ENCODE measurements around the gene CSN2. TPM values are rescaled to one million over a fixed set of nuclear protein-coding genes. Genes with fewer than 3 reads are reported as not detected.
"Not testable (repeated sequence)": the region's sequence is repeated elsewhere in the genome, so short reads cannot be mapped to it uniquely, and the experiment has no call there.

CSN2 gene, protein sequence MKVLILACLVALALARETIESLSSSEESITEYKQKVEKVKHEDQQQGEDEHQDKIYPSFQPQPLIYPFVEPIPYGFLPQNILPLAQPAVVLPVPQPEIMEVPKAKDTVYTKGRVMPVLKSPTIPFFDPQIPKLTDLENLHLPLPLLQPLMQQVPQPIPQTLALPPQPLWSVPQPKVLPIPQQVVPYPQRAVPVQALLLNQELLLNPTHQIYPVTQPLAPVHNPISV
- total RNA-seq, result not detected

DNA sequence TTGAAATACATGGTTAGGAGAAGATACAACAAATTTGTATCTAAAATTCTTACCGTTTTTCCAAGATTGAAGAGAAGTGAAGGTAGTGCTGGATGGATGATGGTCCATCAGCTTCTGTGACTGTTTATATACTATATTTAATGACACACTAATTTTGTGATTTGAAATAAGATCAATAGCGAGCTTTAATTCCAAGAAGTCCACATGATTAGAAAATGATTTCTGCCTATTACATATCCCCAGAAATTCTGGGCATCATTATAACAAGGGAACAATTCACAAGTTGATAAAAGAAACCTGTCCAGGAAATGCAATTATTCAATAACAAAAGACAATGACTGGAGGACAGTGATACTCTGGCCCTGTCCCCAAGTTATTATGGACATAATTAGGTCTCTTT lies at the start of gene CSN2:
CSN2 (minus strand) TSS at position 101 of the 400 bp plus-strand sequence. CDS start 4,733 bp downstream, outside the sequence.
- no peak for ATAC-seq

DNA sequence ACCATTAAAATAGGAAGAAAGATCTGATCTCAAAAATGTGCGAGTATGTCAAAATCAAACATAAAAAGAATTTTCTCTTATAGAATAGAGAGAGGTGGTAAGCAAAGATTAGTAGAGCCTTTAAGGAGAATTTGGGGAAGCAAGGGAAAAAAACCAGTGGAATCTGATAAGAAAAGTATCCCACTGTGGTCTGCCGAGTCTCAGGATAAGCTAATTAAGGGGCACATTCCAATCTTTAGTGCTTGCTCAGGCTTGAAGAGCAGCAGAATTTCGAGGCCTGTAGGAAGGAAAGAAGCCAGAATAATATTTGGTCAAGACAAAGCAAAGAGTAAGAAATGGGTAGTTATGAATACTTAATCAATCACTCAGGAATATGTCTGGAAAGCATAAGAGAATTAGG lies 43.2 kb upstream of the CSN2 start:
- ATAC-seq, result no peak

DNA sequence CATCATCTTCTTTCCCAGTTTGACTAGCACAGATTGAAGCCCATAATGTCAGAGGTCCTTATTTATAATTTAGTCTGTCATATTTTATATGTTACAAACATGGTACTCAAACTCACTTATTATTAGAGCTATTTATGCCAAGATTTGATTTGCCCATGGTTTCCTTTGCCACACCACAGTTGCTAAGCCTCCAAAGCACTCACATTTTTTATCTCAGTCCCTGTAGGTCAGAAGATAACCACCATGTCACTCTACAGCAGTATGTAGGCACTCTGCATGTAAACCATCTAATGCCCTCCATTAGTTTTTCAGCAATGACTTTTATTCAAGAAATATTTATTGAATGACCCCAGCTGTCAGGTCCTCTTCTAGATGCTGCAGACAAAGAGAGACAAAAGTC lies 37.0 kb upstream of the CSN2 start:
- no peak for ATAC-seq

DNA sequence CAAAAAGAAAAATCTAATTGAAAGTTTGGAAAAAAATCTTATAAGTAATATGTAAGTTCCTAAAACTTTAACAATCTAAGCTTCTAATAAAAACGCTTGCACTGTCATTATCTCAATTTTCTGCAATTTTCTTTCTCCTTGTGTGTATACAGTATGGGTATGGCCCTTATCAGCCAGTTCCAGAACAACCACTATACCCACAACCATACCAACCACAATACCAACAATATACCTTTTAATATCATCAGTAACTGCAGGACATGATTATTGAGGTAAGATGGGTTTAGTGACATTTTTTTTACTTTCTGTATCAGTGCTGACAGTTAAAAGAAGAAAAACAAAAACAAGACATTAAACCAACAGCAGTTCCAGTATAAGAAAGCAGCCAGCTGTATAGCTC lies 35.2 kb upstream of the CSN2 start:
- ATAC-seq, result no peak

DNA sequence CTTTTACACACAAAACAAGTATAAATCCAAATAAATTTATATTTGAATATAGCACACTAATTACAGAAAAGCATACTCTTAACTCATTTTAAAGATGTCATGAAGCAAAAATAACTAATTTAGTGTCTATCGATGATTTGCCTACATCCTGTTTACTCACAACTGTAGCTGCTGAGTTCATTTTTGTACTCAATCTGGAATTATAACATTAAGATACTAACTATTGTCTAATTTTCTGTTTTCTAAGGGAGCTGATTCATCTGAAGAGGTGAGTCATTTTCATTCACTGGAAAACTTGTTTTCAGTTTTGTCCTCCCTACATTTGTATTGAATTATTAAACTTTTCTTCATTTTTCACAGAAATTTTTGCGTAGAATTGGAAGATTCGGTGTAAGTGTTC lies 33.9 kb upstream of the CSN2 start:
- ATAC-seq, result no peak

DNA sequence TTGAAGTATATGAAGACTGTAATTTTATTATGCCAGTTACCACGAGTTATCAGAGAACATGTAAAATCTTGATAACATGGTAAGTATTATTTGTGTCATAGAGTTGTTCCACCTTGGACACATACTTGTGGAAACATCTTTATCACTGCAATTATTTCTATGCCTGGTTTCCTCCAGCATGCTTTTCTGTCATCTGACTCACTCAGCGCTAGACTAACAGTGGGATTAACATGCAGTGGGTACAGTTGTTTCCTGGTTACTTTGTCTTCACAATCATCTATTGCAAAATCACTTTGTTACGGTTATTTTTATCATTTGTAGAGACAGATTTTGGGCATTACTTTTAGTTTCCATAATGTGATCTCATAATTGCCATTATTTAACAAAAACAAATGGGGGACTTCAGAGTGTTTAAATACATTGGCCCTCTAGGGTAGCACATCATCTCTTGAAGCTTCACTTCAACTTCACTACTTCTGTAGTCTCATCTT lies 30.0 kb upstream of the CSN2 start, which contains the start of gene STATH:
STATH (plus strand) TSS at position 441 of the 491 bp plus-strand sequence. CDS start 2,472 bp downstream, outside the sequence.
- peak; percentile 82 for ATAC-seq

DNA sequence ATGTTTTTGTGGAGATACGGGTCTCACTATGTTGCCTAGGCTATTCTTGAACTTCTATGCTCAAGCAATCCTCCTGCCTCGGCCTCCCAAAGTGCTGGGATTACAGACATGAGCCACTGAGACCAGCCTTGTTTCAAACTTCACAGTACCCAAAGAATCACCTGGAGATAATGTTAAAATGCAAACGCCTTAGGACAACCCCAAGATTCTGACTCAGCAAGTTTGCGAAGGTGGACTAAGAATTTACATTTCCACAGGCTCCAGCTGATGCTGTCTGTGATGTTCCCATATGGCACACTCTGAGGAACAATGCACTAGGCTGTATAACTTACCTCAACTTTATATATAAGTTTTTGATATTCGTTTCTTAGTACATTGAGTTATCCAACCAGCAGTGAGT lies 29.3 kb upstream of the CSN2 start:
- no peak for ATAC-seq

DNA sequence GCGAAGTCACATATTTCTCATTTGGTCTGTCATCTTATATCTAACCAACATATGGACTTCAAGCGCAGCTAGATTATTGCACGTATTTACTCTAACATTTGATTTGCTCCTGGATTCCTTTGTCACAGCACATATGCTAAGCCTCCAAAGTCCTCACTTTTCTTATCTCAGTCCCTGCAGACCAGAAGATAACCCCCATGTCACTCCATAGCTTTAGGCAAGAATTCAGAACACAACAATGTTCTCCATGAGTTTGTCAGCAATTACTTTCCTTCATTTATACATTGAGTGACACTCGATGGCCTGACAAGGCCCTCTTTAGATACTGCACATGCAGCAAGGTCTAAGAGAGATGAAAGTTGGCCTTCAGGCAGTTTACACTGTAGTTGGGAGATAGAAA lies 25.5 kb upstream of the CSN2 start:
- ATAC-seq, result no peak

DNA sequence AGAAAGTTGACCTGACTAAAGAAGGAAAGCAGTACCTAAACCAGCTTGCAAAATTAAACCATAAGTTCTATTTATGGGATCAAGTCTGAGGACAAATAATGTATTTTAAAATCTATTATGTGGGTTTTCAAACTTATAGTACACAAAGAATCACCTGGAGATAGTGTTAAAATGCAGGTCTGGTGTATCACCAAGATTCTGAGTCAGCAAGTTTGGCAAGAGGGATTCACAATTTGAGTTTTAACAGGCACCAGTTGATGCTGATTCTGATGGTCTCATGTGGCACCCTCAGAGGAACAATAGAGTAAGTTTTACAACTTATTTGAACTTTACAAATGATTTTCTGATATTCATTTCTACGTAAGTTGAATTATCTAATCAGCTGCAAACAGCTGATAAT lies 21.1 kb upstream of the CSN2 start:
- ATAC-seq, result no peak

DNA sequence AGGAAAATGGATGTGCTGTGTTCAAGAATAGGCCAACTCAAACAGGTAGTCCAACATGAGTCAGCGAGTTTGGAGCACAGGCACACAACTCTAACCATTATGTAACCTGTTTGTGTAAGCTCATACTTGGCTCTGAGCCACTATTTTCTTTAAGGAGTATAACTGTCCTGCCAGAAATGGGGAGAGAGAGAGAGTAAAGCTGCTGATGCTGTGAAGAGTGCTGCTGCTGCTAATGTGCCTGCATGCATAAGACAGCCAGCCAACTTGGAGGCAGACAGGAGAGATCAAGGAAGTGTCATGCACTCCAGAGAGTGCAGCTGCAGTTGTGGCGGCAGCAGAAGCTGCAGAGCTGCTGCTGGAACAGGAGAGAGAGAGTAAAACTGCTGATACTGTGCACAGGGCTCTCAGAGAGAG lies 18.5 kb upstream of the CSN2 start:
- ATAC-seq, result peak; percentile 92

DNA sequence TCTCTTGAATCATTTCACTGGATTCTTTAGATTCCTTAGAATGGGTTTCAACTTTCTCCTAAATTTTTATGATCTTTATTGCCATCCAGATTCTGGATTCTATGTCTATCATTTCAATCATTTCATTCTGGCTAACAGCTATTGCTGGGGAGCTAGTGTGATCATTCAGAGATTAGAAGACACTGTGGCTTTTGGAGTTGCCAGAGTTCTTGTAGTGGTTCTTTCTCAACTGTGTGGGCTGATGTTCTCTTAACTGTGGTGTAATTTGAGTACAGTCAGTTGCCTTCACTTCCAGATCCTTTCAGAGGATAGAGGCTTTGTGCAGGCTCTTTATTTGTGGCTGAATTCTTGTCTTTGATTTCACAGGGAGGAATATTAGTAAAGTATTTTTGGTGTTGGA lies 12.1 kb upstream of the CSN2 start:
- ATAC-seq, result no peak

DNA sequence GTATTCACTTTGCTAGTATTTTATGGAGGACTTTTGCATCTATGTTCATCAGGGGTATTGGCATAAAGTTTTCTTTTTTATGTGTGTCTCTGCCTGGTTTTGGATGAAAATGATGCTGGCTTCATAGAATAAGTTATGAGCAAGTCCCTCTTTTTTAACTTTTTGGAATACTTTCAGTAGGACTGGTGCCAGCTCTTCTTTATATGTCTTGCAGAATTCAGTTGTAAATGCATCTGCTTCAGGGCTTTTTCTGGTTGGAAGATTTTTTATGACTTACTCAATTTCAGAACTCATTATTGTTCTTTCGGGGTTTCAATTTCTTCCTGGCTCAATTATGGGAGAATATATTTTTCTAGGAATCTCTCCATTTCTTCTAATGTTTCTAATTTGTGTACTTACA lies 9.1 kb upstream of the CSN2 start:
- ATAC-seq, result no peak

DNA sequence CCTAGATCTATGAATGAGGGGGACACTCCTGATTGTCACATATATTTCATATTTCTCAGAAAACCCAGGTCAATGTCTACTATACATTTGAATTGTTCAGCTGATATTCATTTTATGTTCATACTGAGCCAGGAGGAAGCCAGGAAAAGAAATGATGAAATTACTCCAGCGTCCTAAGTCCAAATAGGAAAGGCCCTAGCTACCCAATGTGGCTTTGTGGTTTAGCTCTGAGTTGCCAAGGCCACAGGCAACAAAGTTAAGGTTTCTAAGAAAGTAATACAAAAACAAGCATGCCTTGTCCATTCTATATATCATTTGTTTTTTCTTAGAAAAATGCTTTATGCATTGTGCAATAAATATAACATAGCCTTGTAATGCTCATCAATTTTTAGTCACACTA lies 4.5 kb upstream of the CSN2 start:
- no peak for ATAC-seq

DNA sequence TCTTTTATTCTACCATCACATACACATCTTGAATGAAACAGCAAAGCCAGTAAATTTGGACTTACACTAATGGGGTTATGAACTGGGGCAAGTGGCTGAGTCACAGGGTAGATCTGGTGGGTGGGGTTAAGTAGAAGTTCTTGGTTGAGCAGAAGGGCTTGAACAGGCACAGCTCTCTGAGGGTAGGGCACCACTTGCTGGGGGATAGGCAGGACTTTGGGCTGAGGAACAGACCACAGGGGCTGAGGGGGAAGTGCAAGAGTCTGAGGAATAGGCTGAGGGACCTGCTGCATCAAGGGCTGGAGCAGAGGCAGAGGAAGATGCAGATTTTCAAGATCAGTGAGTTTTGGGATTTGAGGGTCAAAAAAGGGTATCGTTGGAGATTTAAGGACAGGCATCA lies 8.3 kb downstream of the CSN2 start:
- ATAC-seq, result no peak

DNA sequence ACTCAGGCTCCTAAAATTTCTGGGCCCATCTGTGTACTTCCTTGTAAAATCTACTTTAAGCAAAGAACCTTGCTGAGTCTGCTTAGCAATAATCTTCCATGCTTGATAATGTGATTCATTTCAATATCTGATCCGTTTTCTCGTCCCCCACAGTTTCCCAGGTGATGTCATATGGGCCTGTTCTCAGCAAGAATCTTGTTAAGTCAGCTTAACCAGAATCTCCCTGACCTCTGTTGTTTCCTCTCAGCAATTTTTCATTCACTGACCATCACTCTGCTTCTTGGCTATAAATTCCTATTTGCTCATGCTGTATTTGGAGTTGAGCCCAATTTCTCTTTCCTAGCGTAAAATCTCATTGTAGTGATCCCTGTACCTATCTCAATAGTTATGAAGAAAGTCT lies 13.9 kb downstream of the CSN2 start:
- no peak for ATAC-seq

DNA sequence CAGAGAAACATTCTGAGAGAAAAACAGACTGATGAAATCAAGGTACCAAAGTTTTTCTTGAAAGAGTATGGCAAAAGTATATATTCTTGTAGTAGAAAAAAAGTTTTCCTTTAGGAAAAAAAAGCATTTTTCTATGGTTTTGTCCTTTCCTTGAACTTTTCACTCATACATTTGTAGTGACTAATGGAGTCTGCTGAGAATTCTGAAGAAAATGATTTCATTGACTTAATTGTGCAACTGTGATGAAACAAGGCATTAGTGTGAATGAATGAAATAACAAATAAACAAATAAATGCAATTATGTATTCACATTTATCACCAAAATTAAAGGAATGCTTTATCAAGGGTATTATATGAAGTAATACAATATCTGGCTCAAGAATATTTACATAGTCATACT lies 29.0 kb downstream of the CSN2 start:
- no peak for ATAC-seq

DNA sequence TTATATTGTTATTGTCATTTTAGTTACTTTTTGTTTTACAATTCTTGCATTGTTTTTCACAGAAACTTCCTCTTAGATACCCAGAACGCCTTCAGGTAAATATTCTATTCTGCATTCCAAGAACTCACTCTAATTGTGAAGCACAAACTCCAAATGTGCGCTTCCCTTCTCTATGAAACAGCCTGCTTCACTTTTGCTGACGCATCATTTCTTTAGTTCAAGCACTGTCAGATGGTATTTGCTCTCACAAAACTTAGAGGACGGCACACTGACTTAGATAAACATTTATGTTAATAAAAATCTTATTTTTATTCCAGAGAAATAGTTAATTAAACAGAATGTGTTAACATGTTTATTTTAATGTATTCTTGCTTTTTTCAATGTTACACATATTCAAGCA lies 31.4 kb downstream of the CSN2 start:
- ATAC-seq, result no peak

DNA sequence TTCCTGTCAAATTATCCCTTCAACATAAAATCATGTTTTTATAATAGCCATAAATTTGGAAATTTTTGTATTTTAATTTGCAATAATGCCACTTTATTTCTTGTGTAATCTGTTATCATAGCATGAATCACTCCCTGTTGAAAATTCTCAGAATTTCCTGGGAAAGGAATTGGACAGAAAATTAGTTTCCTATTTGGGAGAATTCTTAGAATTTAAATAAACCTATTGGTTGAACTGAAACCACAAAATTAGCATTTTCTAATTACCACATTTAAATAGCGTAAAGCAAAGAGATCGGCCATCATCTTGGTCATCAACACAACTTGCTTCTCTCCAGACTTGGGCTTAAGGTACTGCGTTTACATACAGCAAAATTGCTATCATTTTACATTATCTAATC lies 34.8 kb downstream of the CSN2 start, which contains the start of gene CSN1S1:
CSN1S1 (plus strand) TSS at position 301 of the 400 bp plus-strand sequence. CDS start 1,488 bp downstream, outside the sequence.
- no peak for ATAC-seq

DNA sequence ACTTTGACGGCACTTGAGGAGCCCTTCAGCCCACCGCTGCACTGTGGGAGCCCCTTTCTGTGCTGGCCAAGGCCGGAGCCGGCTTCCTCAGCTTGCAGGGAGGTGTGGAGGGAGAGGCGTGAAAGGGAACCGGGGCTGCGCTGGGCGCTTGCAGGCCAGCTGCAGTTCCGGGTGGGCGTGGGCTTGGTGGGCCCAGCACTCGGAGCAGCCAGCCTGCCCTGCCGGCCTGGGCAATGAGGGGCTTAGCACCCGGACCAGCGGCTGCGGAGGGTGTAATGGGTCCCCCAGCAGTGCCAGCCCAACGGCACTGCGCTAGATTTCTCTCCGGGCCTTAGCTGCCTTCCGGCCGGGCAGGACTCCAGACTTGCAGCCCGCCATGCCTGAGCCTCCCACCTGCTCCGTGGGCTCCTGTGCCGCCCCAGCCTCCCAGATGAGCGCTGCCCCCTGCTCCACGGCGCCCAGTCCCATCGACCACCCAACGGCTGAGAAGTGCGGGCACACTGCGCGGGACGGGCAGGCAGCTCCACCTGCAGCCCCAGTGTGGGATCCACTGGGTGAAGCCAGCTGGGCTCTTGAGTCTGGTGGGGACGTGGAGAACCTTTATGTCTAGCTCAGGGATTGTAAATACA lies 41.6 kb downstream of the CSN2 start:
- ATAC-seq, result not testable (repeated sequence)

DNA sequence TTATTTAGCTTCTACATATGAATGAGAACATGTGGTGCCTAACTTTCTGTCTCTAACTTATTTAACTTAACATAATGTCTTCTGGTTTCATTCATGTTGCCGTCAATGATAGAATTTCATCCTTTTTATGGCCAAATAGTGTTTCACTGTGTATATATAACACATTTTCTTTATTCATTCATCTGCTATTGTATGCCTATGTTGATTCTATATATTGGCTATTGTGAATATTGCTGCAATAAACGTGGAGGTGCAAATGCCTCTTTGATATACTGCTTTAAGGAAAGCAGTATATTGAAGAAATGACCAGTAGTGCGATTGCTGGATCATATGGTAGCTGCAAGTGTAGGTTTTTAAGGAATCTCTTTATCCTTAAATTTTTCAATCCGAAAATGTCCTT lies 44.7 kb downstream of the CSN2 start:
- ATAC-seq, result no peak

DNA sequence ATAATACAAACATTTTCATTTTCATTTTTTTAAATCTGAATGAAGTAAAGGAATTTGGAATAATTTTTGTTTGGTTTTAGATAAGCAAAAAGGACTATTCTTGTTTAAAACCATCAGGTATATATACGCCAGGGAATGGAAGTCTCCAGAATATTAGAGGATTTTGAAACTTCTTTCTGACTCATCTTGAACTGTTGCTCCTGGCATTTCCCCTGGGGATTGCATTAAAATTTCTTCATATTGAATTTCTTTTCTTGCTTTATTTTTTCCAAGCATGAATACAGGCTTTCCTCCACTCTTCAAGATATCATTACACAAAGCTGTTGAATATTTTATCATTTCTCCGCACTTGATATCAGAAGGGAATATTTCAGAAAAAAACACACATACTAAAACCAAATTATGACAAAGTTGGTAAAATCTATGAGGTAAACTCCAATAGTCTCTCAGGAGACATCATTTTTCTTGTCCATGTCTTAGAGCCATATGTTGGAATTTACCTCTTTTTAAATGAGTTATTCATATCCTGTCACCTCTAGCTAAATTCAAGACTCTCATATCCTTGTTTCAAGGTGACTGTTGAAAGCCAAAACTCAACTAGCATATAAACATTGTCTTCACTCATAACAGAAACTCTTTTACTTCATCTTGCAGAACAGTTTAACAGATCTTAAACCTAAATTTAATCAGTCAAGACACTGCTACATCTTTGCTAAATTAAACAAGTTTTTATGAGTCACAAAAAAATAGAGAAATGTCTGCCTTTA lies 55.3 kb downstream of the CSN2 start:
- ATAC-seq, result no peak

DNA sequence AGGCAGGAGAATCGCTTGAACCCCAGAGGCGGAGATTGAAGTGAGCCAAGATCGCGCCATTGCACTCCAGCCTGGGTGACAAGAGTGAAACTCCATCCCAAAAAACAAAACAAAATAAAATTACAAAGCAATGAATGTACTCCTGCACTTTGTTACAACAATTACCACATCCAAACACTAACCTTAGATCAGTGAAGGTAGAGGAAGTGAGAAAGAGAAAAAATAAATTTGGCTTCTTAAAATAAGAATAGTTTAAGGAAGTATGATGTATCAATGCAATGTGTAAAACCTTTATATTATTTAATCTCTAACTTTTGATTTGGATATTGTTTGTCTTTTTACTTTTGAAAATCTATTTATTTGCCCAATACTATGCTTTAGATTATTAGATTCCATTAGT lies 56.3 kb downstream of the CSN2 start:
- ATAC-seq, result no peak

DNA sequence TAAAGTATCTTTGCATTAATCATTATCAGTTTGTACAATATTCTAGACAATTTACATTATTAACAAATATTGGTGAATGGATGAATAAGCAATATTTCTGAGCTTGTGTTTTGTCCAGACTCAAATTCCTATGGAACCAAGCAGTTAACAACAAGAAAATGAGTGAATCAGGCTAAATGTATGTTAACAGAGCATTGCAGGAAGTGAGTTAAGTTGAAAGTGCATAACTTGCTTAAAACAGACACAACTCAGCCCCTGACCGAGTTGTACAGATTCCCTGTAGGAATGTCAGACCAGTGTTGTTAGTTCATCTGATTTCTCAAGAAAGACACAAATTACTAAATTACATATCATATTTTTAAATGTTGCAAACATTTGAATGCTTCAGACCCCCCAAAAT lies 58.4 kb downstream of the CSN2 start:
- ATAC-seq, result no peak

Measured in esophagus mucosa (tissue), 1 donor.